HepG2 (cell line): ENCODE measurements around the gene TPGS1. TPM values are rescaled to one million over a fixed set of nuclear protein-coding genes. Genes with fewer than 3 reads are reported as not detected.
A peak's percentile ranks its signal among the peaks of the same experiment; 100 is the strongest.

Experiments
- ELF3 ChIP-seq: IDR thresholded peaks from 2 replicates; pipeline ENCODE4 v1.6.1; 2016; ENCODE audit warnings: missing genetic modification reagents, missing compliant biosample characterization
- FOXA3 ChIP-seq: IDR thresholded peaks from 2 replicates; pipeline ENCODE4 v1.6.1; 2016; ENCODE audit warnings: missing genetic modification reagents, missing compliant biosample characterization
- FOXK1 ChIP-seq: sonication (generic); formaldehyde crosslinking; IDR thresholded peaks from 2 replicates; pipeline ENCODE4 v1.4.0; 2020; ENCODE audit warnings: low read depth, missing genetic modification reagents, borderline replicate concordance
- KAT8 ChIP-seq: IDR thresholded peaks from 2 replicates; pipeline ENCODE4 v1.6.1; 2016; ENCODE audit warnings: missing genetic modification reagents, missing compliant biosample characterization
- KDM6A ChIP-seq: IDR thresholded peaks from 2 replicates; pipeline ENCODE4 v1.6.1; 2016; ENCODE audit warnings: low read depth
- NRL ChIP-seq: sonication (generic); formaldehyde crosslinking; IDR thresholded peaks from 2 replicates; pipeline ENCODE4 v1.5.0; 2020; ENCODE audit warnings: missing genetic modification reagents, mild to moderate bottlenecking, moderate library complexity, borderline replicate concordance
- POLR2A ChIP-seq, 2 experiments: IDR thresholded peaks; 2 replicates each; pipeline ENCODE4 v1.6.1; 2011; ENCODE audit warnings: low read depth in 2 of 2, low read length in 2 of 2, mild to moderate bottlenecking in 1 of 2, moderate library complexity in 1 of 2; ENCODE audit not compliant: insufficient read depth in 1 of 2
- PPARG ChIP-seq: conservative IDR thresholded peaks from 2 replicates; pipeline ENCODE4 v1.6.1; 2016; ENCODE audit warnings: missing biosample characterization, missing genetic modification reagents
- RXRA ChIP-seq: sonication (generic); formaldehyde crosslinking; IDR thresholded peaks from 2 replicates; pipeline ENCODE4 v1.5.1; 2020; ENCODE audit warnings: missing genetic modification reagents
- RXRB ChIP-seq: IDR thresholded peaks from 2 replicates; pipeline ENCODE4 v1.6.1; 2016; ENCODE audit warnings: borderline replicate concordance, missing genetic modification reagents, missing compliant biosample characterization
- SPEN ChIP-seq: sonication (generic); formaldehyde crosslinking; IDR thresholded peaks from 2 replicates; pipeline ENCODE4 v1.5.1; 2020; ENCODE audit warnings: low read depth, mild to moderate bottlenecking, missing genetic modification reagents
- TEAD2 ChIP-seq: sonication (generic); formaldehyde crosslinking; IDR thresholded peaks from 2 replicates; pipeline ENCODE4 v1.9.0; 2021; ENCODE audit warnings: missing genetic modification reagents
- ZBTB3 ChIP-seq: sonication (generic); formaldehyde crosslinking; IDR thresholded peaks from 2 replicates; pipeline ENCODE4 v1.4.0; 2020; ENCODE audit warnings: low read depth, mild to moderate bottlenecking, moderate library complexity, missing genetic modification reagents, borderline replicate concordance
- ZGPAT ChIP-seq: IDR thresholded peaks from 2 replicates; pipeline ENCODE4 v1.6.1; 2016; ENCODE audit warnings: mild to moderate bottlenecking
- ZNF30 ChIP-seq: sonication (generic); formaldehyde crosslinking; IDR thresholded peaks from 2 replicates; pipeline ENCODE4 v1.5.0; 2020; ENCODE audit warnings: mild to moderate bottlenecking, missing genetic modification reagents
- ZSCAN25 ChIP-seq: sonication (generic); formaldehyde crosslinking; IDR thresholded peaks from 2 replicates; pipeline ENCODE4 v1.8.0; 2022; ENCODE audit warnings: mild to moderate bottlenecking, missing genetic modification reagents
- polyA plus RNA-seq, 8 experiments: library from polyadenylated mRNA; depleted of rRNA in 3 of 8; stranded (reverse) in 7 of 8; unstranded in 1 of 8; fragments of >200 nt; fragmentation: Illumina TruSeq in 4 of 8; extraction: Trizol in 4 of 8; gene quantifications; 2 replicates each; pipeline versions ENCODE4 v1.2.1 to v1.2.3, GENCODE V29; 2011 to 2016; ENCODE audit warnings: low read depth in 4 of 8, missing spikeins in 1 of 8, mixed read lengths in 1 of 8; ENCODE audit not compliant: insufficient read depth in 1 of 8
- total RNA-seq, 5 experiments: library from RNA; depleted of rRNA; stranded (reverse); fragments of >200 nt; fragmentation: Illumina TruSeq; extraction: Trizol; gene quantifications; 2 replicates each; pipeline ENCODE4 v1.2.3, GENCODE V29; 2016; ENCODE audit warnings: low read depth in 1 of 5
- TF ChIP-seq, protein P1 (sequence below): sonication (generic); formaldehyde crosslinking; IDR thresholded peaks from 2 replicates; pipeline ENCODE4 v1.4.0; 2020; ENCODE audit warnings: missing genetic modification reagents, borderline replicate concordance
- TF ChIP-seq, protein P2 (sequence below): sonication (generic); formaldehyde crosslinking; IDR thresholded peaks from 2 replicates; pipeline ENCODE4 v1.5.1; 2020; ENCODE audit warnings: missing genetic modification reagents, mild to moderate bottlenecking, borderline replicate concordance

The TPGS1 gene
- total and polyA plus RNA-seq, 2 of the 13 experiments (the other 11 are each of a cell fraction or from before 2014, with no cell fraction given) = 1.1 to 6.2 TPM

- TF ChIP-seq, protein P1, sequence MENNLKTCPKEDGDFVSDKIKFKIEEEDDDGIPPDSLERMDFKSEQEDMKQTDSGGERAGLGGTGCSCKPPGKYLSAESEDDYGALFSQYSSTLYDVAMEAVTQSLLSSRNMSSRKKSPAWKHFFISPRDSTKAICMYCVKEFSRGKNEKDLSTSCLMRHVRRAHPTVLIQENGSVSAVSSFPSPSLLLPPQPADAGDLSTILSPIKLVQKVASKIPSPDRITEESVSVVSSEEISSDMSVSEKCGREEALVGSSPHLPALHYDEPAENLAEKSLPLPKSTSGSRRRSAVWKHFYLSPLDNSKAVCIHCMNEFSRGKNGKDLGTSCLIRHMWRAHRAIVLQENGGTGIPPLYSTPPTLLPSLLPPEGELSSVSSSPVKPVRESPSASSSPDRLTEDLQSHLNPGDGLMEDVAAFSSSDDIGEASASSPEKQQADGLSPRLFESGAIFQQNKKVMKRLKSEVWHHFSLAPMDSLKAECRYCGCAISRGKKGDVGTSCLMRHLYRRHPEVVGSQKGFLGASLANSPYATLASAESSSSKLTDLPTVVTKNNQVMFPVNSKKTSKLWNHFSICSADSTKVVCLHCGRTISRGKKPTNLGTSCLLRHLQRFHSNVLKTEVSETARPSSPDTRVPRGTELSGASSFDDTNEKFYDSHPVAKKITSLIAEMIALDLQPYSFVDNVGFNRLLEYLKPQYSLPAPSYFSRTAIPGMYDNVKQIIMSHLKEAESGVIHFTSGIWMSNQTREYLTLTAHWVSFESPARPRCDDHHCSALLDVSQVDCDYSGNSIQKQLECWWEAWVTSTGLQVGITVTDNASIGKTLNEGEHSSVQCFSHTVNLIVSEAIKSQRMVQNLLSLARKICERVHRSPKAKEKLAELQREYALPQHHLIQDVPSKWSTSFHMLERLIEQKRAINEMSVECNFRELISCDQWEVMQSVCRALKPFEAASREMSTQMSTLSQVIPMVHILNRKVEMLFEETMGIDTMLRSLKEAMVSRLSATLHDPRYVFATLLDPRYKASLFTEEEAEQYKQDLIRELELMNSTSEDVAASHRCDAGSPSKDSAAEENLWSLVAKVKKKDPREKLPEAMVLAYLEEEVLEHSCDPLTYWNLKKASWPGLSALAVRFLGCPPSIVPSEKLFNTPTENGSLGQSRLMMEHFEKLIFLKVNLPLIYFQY = peak; percentile 88; the same call in 1 of the 2 replicates
- TF ChIP-seq ELF3 (CRISPR knock-in tag) (peak; percentile 94), RXRB (CRISPR knock-in tag) (peak; percentile 91), ZGPAT (CRISPR knock-in tag) (peak; percentile 63), ZBTB3 (no peak), RXRA (CRISPR knock-in tag) (peak; percentile 47; the same call in 1 of the 2 replicates), NRL (CRISPR knock-in tag) (peak; percentile 42; the same call in 1 of the 2 replicates), SPEN (CRISPR knock-in tag) (peak; percentile 78), TEAD2 (CRISPR knock-in tag) (no peak), FOXA3 (peak; percentile 83), ZNF30 (no peak), POLR2A (IDR thresholded peaks at IDR 0.05; ENCODE audit: insufficient read depth in 1 of 2, low read depth in 2 of 2, low read length in 2 of 2) (peak in 1 of 2 experiments; percentile 52; a peak in 2 of 4 replicates), PPARG (peak; percentile 60; the same call in 1 of the 2 replicates), KDM6A (CRISPR knock-in tag) (0 out of 2 replicates have a peak, but pooled peaks have one; percentile 43), KAT8 (CRISPR knock-in tag) (0 out of 2 replicates have a peak, but pooled peaks have one; percentile 40), FOXK1 (peak; percentile 80; the same call in 1 of the 2 replicates), ZSCAN25 (peak; percentile 89; the same call in 1 of the 2 replicates)
- TF ChIP-seq, protein P2, sequence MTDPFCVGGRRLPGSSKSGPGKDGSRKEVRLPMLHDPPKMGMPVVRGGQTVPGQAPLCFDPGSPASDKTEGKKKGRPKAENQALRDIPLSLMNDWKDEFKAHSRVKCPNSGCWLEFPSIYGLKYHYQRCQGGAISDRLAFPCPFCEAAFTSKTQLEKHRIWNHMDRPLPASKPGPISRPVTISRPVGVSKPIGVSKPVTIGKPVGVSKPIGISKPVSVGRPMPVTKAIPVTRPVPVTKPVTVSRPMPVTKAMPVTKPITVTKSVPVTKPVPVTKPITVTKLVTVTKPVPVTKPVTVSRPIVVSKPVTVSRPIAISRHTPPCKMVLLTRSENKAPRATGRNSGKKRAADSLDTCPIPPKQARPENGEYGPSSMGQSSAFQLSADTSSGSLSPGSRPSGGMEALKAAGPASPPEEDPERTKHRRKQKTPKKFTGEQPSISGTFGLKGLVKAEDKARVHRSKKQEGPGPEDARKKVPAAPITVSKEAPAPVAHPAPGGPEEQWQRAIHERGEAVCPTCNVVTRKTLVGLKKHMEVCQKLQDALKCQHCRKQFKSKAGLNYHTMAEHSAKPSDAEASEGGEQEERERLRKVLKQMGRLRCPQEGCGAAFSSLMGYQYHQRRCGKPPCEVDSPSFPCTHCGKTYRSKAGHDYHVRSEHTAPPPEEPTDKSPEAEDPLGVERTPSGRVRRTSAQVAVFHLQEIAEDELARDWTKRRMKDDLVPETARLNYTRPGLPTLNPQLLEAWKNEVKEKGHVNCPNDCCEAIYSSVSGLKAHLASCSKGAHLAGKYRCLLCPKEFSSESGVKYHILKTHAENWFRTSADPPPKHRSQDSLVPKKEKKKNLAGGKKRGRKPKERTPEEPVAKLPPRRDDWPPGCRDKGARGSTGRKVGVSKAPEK = no peak
These were observed 51.6 kb downstream of the TPGS1 start (continued) for GRCh38 chr19:558770-559439.
